GM12878 (cell line): ENCODE results near the gene DBN1. TPM values are rescaled to one million over a fixed set of nuclear protein-coding genes. Genes with fewer than 3 reads are reported as not detected.

Experiments used
- ATF7 ChIP-seq: fragments of 450-650 bp; IDR thresholded peaks from 2 replicates; pipeline ENCODE4 v1.6.1; 2016; ENCODE audit warnings: low read depth, mild to moderate bottlenecking
- HCFC1 ChIP-seq: fragments of 150-350 bp; IDR thresholded peaks from 2 replicates; pipeline ENCODE4 v1.6.1; 2014; ENCODE audit warnings: low read length
- IKZF2 ChIP-seq, 2 experiments: fragments of 450-650 bp; IDR thresholded peaks; 2 replicates each; pipeline ENCODE4 v1.6.1; 2017; ENCODE audit warnings: mild to moderate bottlenecking in 2 of 2, moderate library complexity in 2 of 2
- JUND ChIP-seq: IDR thresholded peaks from 2 replicates; pipeline ENCODE4 v1.6.1; 2012; ENCODE audit warnings: low read depth, mild to moderate bottlenecking, low read length, improper control_type of control experiment, moderate library complexity
- LARP7 ChIP-seq: fragments of 450-650 bp; IDR thresholded peaks from 2 replicates; pipeline ENCODE4 v1.6.1; 2017; ENCODE audit warnings: mild to moderate bottlenecking
- MAX ChIP-seq: IDR thresholded peaks from 2 replicates; pipeline ENCODE4 v1.6.1; 2012; ENCODE audit warnings: low read depth, low read length, improper control_type of control experiment
- MTA2 ChIP-seq: fragments of 450-650 bp; IDR thresholded peaks from 2 replicates; pipeline ENCODE4 v1.6.1; 2016; ENCODE audit warnings: low read depth, mild to moderate bottlenecking, moderate library complexity
- NFXL1 ChIP-seq: fragments of 450-650 bp; IDR thresholded peaks from 2 replicates; pipeline ENCODE4 v1.6.1; 2017; ENCODE audit warnings: antibody characterized with exemption, mild to moderate bottlenecking, borderline replicate concordance
- NR2C1 ChIP-seq: fragments of 450-650 bp; IDR thresholded peaks from 2 replicates; pipeline ENCODE4 v1.6.1; 2017; ENCODE audit warnings: antibody characterized with exemption, mild to moderate bottlenecking, moderate library complexity
- RAD21 ChIP-seq: IDR thresholded peaks from 2 replicates; pipeline ENCODE4 v1.6.1; 2011; ENCODE audit warnings: mild to moderate bottlenecking, low read depth, low read length, moderate library complexity; ENCODE audit not compliant: insufficient read depth
- RELA ChIP-seq: fragments of 450-650 bp; IDR thresholded peaks from 2 replicates; pipeline ENCODE4 v1.8.0; 2014; ENCODE audit warnings: borderline replicate concordance; ENCODE audit not compliant: partially characterized antibody
- RUNX3 ChIP-seq: IDR thresholded peaks from 2 replicates; pipeline ENCODE4 v1.6.1; 2012; ENCODE audit warnings: low read length, inconsistent platforms
- SMAD1 ChIP-seq: fragments of 450-650 bp; IDR thresholded peaks from 2 replicates; pipeline ENCODE4 v1.6.1; 2018; ENCODE audit warnings: mild to moderate bottlenecking, low read depth; ENCODE audit not compliant: partially characterized antibody
- SREBF2 ChIP-seq: IDR thresholded peaks from 2 replicates; pipeline ENCODE4 v1.6.1; 2012; ENCODE audit warnings: mild to moderate bottlenecking, low read length
- ZNF217 ChIP-seq: fragments of 450-650 bp; IDR thresholded peaks from 2 replicates; pipeline ENCODE4 v1.6.1; 2017; ENCODE audit warnings: antibody characterized with exemption, mild to moderate bottlenecking
- ZNF592 ChIP-seq: fragments of 450-650 bp; IDR thresholded peaks from 2 replicates; pipeline ENCODE4 v1.6.1; 2017; ENCODE audit warnings: mild to moderate bottlenecking, moderate library complexity
- ZSCAN29 ChIP-seq: fragments of 450-650 bp; IDR thresholded peaks from 2 replicates; pipeline ENCODE4 v1.6.1; 2017; ENCODE audit warnings: mild to moderate bottlenecking, moderate library complexity
- polyA plus RNA-seq, 11 experiments: library from polyadenylated mRNA; depleted of rRNA in 4 of 11; unstranded in 6 of 11; stranded (reverse) in 5 of 11; fragments of >200 nt; fragmentation: Nextera tagmentation in 4 of 11; fragmentation: Illumina TruSeq in 1 of 11; extraction: Ambion mirVana in 4 of 11; extraction: Trizol in 1 of 11; gene quantifications; 1 replicate in 1 of 11; 2 replicates in 10 of 11; pipeline versions ENCODE4 v1.2.1 to v1.2.3, GENCODE V29; 2011 to 2016; ENCODE audit warnings: inconsistent platforms in 2 of 11, missing spikeins in 2 of 11, low read depth in 1 of 11
- total RNA-seq, 4 experiments: library from RNA; depleted of rRNA in 3 of 4; stranded (reverse); fragments of >200 nt in 3 of 4; fragmentation: Illumina TruSeq in 1 of 4; extraction: Trizol in 1 of 4; gene quantifications; 2 replicates each; pipeline versions ENCODE4 v1.2.1 to v1.2.3, GENCODE V29; 2013 to 2021
- TF ChIP-seq, protein P1 (sequence below): IDR thresholded peaks from 2 replicates; pipeline ENCODE4 v1.6.1; 2011; ENCODE audit warnings: borderline replicate concordance, low read depth, mild to moderate bottlenecking, moderate library complexity, low read length; ENCODE audit not compliant: insufficient read depth, poor library complexity, severe bottlenecking
- TF ChIP-seq, protein P2 (sequence below): IDR thresholded peaks from 2 replicates; pipeline ENCODE4 v1.6.1; 2012; ENCODE audit warnings: improper control_type of control experiment, low read depth, low read length; ENCODE audit not compliant: insufficient replicate concordance

DBN1 gene
- total and polyA plus RNA-seq, 10 of the 15 experiments (the other 5 are each of a cell fraction or from before 2014, with no cell fraction given), result 0.18 to 81.0 (median 27.9) TPM

DNA sequence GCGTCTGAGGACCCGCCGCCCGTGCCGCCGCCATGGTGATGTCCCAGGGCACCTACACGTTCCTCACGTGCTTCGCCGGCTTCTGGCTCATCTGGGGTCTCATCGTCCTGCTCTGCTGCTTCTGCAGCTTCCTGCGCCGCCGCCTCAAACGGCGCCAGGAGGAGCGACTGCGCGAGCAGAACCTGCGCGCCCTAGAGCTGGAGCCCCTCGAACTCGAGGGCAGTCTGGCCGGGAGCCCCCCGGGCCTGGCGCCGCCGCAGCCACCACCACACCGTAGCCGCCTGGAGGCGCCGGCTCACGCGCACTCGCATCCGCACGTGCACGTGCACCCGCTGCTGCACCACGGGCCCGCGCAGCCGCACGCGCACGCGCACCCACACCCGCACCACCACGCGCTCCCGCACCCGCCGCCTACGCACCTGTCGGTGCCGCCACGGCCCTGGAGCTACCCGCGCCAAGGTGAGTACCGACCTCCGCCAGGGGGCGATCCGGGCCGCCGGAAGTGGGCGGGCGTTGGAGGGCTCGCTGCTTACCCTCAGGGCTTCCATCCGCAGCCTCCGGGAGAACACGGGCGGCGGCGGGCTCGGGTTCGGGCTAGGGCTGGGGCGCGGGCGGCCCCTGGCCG lies 18.3 kb downstream of the DBN1 start (continued):
- TF ChIP-seq ZNF592 (peak; percentile 89; the same call in 1 of the 2 replicates), ATF7 (no peak), SREBF2 (no peak), NR2C1 (peak; percentile 46; the same call in 1 of the 2 replicates), MAX (0 out of 2 replicates have a peak, but pooled peaks have one; percentile 19), SMAD1 (no peak), RELA (peak; percentile 43), NFXL1 (peak; percentile 68; the same call in 1 of the 2 replicates), ZSCAN29 (peak; percentile 82; the same call in 1 of the 2 replicates), LARP7 (peak; percentile 79), JUND (0 out of 2 replicates have a peak, but pooled peaks have one; percentile 6), RUNX3 (no peak), ZNF217 (peak; percentile 87), RAD21 (peak; percentile 29; the same call in 1 of the 2 replicates), IKZF2 (IDR thresholded peaks at IDR 0.05) (peak in 1 of 2 experiments; percentile 43; a peak in 1 of 4 replicates), MTA2 (no peak), HCFC1 (0 out of 2 replicates have a peak, but pooled peaks have one; percentile 14)
- TF ChIP-seq, protein P1, sequence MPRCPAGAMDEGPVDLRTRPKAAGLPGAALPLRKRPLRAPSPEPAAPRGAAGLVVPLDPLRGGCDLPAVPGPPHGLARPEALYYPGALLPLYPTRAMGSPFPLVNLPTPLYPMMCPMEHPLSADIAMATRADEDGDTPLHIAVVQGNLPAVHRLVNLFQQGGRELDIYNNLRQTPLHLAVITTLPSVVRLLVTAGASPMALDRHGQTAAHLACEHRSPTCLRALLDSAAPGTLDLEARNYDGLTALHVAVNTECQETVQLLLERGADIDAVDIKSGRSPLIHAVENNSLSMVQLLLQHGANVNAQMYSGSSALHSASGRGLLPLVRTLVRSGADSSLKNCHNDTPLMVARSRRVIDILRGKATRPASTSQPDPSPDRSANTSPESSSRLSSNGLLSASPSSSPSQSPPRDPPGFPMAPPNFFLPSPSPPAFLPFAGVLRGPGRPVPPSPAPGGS, result peak; percentile 46
- TF ChIP-seq, protein P2, sequence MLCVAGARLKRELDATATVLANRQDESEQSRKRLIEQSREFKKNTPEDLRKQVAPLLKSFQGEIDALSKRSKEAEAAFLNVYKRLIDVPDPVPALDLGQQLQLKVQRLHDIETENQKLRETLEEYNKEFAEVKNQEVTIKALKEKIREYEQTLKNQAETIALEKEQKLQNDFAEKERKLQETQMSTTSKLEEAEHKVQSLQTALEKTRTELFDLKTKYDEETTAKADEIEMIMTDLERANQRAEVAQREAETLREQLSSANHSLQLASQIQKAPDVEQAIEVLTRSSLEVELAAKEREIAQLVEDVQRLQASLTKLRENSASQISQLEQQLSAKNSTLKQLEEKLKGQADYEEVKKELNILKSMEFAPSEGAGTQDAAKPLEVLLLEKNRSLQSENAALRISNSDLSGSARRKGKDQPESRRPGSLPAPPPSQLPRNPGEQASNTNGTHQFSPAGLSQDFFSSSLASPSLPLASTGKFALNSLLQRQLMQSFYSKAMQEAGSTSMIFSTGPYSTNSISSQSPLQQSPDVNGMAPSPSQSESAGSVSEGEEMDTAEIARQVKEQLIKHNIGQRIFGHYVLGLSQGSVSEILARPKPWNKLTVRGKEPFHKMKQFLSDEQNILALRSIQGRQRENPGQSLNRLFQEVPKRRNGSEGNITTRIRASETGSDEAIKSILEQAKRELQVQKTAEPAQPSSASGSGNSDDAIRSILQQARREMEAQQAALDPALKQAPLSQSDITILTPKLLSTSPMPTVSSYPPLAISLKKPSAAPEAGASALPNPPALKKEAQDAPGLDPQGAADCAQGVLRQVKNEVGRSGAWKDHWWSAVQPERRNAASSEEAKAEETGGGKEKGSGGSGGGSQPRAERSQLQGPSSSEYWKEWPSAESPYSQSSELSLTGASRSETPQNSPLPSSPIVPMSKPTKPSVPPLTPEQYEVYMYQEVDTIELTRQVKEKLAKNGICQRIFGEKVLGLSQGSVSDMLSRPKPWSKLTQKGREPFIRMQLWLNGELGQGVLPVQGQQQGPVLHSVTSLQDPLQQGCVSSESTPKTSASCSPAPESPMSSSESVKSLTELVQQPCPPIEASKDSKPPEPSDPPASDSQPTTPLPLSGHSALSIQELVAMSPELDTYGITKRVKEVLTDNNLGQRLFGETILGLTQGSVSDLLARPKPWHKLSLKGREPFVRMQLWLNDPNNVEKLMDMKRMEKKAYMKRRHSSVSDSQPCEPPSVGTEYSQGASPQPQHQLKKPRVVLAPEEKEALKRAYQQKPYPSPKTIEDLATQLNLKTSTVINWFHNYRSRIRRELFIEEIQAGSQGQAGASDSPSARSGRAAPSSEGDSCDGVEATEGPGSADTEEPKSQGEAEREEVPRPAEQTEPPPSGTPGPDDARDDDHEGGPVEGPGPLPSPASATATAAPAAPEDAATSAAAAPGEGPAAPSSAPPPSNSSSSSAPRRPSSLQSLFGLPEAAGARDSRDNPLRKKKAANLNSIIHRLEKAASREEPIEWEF, result no peak
